GM18868 (cell line): ENCODE measurements around the gene TBXA2R.

Experiments used
- ATAC-seq: cut with Tn5 transposase; IDR thresholded peaks from one replicate; pipeline ENCODE4 v1.9.1; 2021; ENCODE audit warnings: mild to moderate bottlenecking, moderate library complexity; ENCODE audit not compliant: unreplicated experiment

The TBXA2R gene

GRCh38 chr19:3620817-3621547 lies 14.3 kb upstream of the TBXA2R start:
- ATAC-seq, result no peak

DNA sequence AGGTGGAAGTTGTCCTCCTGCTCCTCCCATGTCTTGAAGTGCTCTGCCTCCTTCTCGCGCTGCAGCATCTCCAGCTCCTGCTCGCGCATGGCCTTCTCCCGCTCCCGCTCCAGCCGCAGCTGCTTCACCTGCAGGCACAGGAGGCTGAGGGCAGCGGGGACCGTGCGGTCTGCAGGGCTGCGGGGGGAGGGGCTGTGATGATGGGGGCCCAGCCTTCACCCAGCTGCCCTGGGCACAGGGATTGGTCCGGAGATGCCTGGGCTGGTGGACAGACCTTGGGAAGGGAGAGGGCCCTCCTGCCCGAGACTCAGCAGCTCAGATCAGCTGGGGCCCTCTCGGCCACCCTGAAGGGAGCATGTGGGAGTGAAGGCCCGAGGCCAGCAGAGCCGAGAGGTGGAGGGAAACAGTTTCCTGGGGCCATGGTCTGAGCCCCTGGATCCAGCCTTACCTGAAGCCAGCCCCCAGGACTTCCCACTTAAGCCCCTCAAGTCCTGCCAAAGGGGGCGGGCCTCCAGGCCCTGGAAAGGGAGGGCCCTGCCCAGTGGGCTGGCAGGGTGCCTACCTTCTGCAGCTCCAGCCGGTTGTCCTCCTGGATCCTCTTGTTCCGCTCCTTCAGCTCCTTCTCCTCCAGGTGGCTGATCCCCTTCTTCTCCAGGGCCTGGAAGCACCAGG lies 13.6 kb upstream of the TBXA2R start:
- no peak for ATAC-seq

GRCh38 chr19:3619631-3620012 lies 12.9 kb upstream of the TBXA2R start:
- ATAC-seq, result no peak

GRCh38 chr19:3618811-3619630 lies 12.3 kb upstream of the TBXA2R start:
- ATAC-seq, result no peak

DNA sequence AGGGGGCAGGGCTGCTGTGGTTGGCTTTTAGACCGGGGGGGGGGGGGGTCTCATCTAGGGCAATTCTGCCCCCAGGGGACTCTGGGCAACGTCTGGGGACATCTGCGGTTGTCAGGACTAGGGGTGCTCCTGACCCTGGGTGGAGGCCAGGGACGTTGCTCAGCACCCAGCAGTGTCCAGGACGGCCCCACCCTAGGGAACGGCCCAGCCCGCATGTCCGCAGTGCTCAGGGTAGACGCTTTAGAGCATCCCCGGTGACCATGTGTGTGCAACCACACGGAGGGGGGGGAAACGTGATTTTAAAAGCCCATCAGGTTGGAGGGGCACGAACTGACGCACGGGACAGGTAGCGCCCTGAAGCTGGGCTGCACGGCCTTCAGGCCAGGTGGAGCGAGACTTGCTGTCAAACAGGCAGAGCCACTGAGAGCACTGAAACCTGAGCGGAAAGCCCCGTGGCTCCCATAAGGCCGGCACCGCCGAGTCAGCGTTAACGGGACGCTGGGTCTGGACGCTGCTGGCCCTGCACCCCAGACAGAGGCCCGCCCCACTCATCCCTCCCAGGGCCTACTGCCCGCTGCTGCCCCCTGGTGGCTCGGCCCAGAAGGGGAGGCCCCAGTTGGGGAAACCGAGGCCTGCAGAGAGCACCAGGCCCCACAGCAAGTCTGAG lies 11.6 kb upstream of the TBXA2R start:
- no peak for ATAC-seq

- no peak for ATAC-seq
These were observed 10.8 kb upstream of the TBXA2R start for GRCh38 chr19:3617463-3617862.

DNA sequence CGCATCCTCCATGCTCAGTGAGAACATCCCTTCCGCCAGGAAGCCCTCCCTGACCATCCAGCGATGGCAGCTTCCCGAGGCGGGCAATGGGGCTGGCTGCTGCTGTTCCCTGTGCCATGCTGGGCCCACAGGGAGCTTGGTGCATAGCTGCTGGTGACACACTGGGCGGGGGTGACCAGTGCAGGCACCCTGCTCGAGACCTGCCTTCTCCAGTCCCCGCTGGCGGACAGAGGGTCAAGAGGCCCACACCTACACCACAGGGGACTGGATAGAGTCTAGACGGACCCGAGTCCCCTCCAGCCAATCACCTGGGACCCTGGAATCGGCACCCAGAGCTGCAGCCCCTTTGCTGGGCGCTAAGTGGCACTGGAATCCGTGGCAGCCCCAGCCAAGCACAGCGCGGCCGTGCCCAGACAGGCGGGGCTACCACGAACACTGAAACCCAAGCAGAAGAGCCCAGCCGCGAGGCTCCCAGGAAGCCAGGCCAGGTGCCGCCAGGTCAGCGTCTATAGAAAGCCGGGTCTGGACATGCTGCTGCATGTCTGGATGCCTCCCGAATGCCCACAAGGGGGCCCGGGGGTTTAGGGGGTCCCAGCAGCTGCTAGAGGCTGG lies 9.0 kb upstream of the TBXA2R start:
- no peak for ATAC-seq

DNA sequence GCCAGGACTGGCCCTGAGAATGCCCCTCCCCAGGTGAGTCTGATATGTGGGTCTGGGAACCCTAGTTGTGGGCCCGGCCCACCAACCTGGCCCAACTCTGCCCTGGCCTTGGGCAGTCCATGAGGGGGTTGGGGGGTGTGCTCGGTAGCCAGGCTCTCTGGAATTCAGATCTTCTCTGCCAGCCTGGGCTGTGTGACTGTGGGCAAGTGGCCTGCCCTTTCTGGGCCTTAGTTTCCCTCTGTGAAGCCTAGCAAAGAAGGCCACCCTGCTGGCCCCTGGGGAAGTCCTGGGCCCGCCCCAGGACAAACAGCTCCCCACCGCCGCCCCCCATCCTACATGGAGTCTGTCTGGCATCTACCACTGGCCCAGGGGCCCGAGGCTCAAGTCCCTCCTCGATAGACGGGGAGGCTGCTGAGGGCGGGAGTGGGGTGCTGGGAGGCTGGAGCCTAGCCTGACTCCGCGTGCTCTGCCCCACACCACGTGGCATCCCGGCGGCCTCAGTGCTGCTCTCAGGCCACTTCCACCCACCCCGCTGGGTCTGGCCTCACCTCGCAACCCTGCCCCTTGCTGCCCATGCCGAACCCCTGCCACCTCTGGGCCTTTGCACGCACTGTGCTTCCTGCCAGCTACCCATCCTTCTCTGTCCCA lies 8.3 kb upstream of the TBXA2R start:
- no peak for ATAC-seq

- ATAC-seq, result no peak
These were observed 7.4 kb upstream of the TBXA2R start for GRCh38 chr19:3613818-3614661.

GRCh38 chr19:3612901-3613741 lies 6.4 kb upstream of the TBXA2R start:
- no peak for ATAC-seq

DNA sequence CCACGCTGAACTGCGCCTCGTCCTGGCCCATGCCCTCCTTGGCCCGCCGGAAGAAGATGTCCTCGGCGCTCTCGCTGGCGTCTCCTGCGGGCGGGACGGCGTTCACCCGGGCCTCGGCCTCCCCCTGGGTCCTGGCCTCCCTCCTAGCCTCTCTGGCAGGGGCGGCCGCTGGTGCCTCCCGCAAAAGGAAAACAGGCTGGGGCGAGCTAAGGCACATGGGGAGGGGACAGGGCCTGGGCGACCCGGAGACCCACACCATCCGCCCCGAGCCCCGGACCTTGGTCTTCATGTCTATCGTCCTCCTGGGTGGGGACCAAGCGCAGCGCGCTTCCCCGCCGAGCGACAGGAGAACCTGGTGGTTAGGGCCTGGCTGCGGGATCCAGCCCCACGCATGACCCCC lies 5.7 kb upstream of the TBXA2R start:
- no peak for ATAC-seq

GRCh38 chr19:3611841-3612240 lies 5.2 kb upstream of the TBXA2R start:
- ATAC-seq, result no peak

GRCh38 chr19:3610745-3611717 lies 4.4 kb upstream of the TBXA2R start:
- no peak for ATAC-seq

GRCh38 chr19:3609779-3610719 lies 3.4 kb upstream of the TBXA2R start:
- no peak for ATAC-seq

DNA sequence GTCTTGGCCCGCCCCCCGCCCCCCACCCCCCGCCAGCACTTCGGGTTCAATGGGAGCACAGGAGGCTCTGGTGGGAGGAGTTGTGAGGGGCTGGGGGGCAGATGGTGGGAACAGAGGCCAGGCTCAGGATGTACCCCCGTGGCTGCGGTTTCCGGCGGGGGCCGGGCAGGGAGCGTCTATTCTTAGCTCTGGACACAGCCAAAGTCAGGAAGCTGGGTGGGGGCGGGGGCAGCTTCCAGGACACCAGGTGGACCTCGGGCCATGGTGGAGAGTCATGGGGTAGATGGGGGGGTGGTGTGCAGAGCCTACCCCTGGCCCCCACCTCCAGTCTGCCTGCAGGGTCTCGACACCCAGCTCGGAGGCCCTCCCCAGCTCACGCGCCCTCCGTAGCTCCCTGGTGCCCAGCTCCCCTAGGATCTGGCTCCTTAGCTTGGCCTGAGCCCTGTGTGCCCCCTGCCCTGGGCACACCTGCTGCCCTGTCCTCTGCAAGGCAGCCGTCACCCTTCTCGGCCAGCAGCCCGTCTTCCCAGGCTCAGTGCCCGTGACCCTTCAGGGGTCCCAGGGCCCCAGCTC lies 2.2 kb upstream of the TBXA2R start:
- no peak for ATAC-seq

- no peak for ATAC-seq
These were observed 1.5 kb upstream of the TBXA2R start for GRCh38 chr19:3608079-3608641.
